Measurements from ENCODE around the gene CLEC4A. TPM values are rescaled to one million over a fixed set of nuclear protein-coding genes. Genes with fewer than 3 reads are reported as not detected.

Gene CLEC4A
- total RNA-seq, 2 experiments from 2014 or later: 0.50 to 0.99 TPM

DNA sequence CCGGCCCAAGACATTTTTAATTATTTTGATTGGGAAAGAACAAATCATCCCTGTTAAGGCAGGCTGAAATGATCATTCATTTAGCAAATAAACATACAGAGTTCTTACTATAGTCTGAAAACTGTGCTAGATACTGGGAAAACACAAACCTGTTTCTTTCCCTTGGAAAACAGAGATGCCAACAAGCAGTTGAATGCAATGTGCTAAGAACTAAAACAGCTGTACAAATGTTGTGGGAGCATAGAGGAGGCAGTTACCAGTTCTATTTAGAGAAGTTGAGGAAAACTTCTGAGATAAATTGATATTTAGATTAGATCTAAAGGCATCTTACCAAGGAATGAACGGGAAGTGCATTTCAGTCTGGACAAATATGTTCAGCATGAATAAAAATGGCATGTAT lies 44.5 kb upstream of the CLEC4A start:
- no peaks in the 10 kb centered on the region for H3K9me2 ChIP-seq (ENCODE audit: insufficient read depth, low read length)
- no peaks in the 10 kb centered on the region for H4K20me1 ChIP-seq (ENCODE audit: insufficient read depth, low read length)
- ChIA-PET CTCF (ENCODE audit: unreplicated experiment) (interaction anchor here (1.2 kb wide), 1 partner anchor 30 kb away, joined by 4 read pairs; no protein-coding TSS in a partner anchor), POLR2A (interaction anchor here (1.1 kb wide), 1 partner anchor 9 kb away, joined by 3 read pairs; no protein-coding TSS in a partner anchor)
- TF ChIP-seq, protein P1, sequence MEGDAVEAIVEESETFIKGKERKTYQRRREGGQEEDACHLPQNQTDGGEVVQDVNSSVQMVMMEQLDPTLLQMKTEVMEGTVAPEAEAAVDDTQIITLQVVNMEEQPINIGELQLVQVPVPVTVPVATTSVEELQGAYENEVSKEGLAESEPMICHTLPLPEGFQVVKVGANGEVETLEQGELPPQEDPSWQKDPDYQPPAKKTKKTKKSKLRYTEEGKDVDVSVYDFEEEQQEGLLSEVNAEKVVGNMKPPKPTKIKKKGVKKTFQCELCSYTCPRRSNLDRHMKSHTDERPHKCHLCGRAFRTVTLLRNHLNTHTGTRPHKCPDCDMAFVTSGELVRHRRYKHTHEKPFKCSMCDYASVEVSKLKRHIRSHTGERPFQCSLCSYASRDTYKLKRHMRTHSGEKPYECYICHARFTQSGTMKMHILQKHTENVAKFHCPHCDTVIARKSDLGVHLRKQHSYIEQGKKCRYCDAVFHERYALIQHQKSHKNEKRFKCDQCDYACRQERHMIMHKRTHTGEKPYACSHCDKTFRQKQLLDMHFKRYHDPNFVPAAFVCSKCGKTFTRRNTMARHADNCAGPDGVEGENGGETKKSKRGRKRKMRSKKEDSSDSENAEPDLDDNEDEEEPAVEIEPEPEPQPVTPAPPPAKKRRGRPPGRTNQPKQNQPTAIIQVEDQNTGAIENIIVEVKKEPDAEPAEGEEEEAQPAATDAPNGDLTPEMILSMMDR (conservative IDR thresholded peaks at IDR 0.05; ENCODE audit: low read length): no peak
- TF ChIP-seq EZH2phosphoT487 (IDR thresholded peaks at IDR 0.05; ENCODE audit: borderline replicate concordance, low read depth, low read length): no peak
- H3K9me3 ChIP-seq (ENCODE audit: low read length): no peaks in the 10 kb centered on the region
- H3K4me1 ChIP-seq (ENCODE audit: insufficient read depth, low read length, poor library complexity, severe bottlenecking): peaks cover 26% of the 10 kb centered on the region
- no peak overlapping the region for H3K27ac ChIP-seq (ENCODE audit: low read depth, low read length, poor library complexity, severe bottlenecking)
- 0 out of 2 replicates have a peak overlapping the region, but pooled peaks have one; percentile 79 for H2AFZ ChIP-seq (ENCODE audit: low read length)
- no peak overlapping the region for H3K4me2 ChIP-seq (ENCODE audit: low read length)
- no peak overlapping the region for H3K4me3 ChIP-seq (ENCODE audit: low read depth, low read length, poor library complexity, severe bottlenecking)
- no peaks in the 10 kb centered on the region for H3K36me3 ChIP-seq (ENCODE audit: insufficient read depth, low read length)
- intact Hi-C loops (cut with micrococcal nuclease; ENCODE audit: unreplicated experiment): loop anchor here (1.0 to 2.0 kb wide), 3 partner anchors 32 to 218 kb away; no protein-coding TSS in a partner anchor
- no TSS peak for BruUV-seq (replicated peaks)
- no peak for DNase-seq (ENCODE audit: low spot score)
- H3K79me2 ChIP-seq (ENCODE audit: insufficient read depth, low read depth, low read length): peaks cover 26% of the 10 kb centered on the region

DNA sequence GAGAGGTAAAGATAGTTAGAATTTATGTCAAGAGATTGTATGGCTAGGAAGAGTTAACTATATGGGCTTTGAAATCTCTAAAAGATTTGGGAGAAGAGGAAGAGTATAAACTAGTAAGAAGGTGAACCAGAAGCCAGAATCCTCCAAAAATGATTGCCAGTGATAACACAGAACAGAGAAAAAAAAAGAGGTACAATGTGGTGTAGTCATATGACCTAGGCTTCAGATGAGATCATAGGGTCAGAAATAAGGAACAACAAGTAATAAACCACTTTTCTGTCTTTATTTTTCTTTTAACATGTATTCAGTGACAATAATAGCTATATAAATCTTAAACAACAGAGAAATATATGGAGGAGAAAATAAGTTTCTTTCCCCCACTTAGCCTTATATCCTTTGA lies 43.3 kb upstream of the CLEC4A start:
- no peak for DNase-seq (ENCODE audit: low spot score)
- TF ChIP-seq, protein P1 (conservative IDR thresholded peaks at IDR 0.05; ENCODE audit: low read length): no peak
- TF ChIP-seq EZH2phosphoT487 (IDR thresholded peaks at IDR 0.05; ENCODE audit: borderline replicate concordance, low read depth, low read length): no peak
- H3K36me3 ChIP-seq (ENCODE audit: insufficient read depth, low read length): peaks cover 7% of the 10 kb centered on the region; the same call in 1 of the 2 replicates
- intact Hi-C loops (cut with micrococcal nuclease; ENCODE audit: unreplicated experiment): loop anchor here (5.0 to 10.0 kb wide), 2 partner anchors 165 to 888 kb away; no protein-coding TSS in a partner anchor
- H3K79me2 ChIP-seq (ENCODE audit: insufficient read depth, low read depth, low read length): peaks cover 38% of the 10 kb centered on the region
- no peaks in the 10 kb centered on the region for H3K9me3 ChIP-seq (ENCODE audit: low read length)
- no peak overlapping the region for H3K27ac ChIP-seq (ENCODE audit: low read depth, low read length, poor library complexity, severe bottlenecking)
- POLR2A ChIA-PET: interaction anchor here (0.6 kb wide), 1 partner anchor 12 kb away, joined by 5 read pairs; no protein-coding TSS in a partner anchor
- H3K4me2 ChIP-seq (ENCODE audit: low read length): peak overlapping the region; percentile 82
- CTCF ChIA-PET (ENCODE audit: unreplicated experiment): interaction anchor here (0.6 kb wide), 1 partner anchor 147 kb away, joined by 3 read pairs; no protein-coding TSS in a partner anchor
- peaks cover 34% of the 10 kb centered on the region for H3K4me1 ChIP-seq (ENCODE audit: insufficient read depth, low read length, poor library complexity, severe bottlenecking)
- BruUV-seq (replicated peaks): no TSS peak
- H4K20me1 ChIP-seq (ENCODE audit: insufficient read depth, low read length): no peaks in the 10 kb centered on the region
- H2AFZ ChIP-seq (ENCODE audit: low read length): peak overlapping the region; percentile 79; the same call in 1 of the 2 replicates
- H3K9me2 ChIP-seq (ENCODE audit: insufficient read depth, low read length): no peaks in the 10 kb centered on the region
- H3K4me3 ChIP-seq (ENCODE audit: low read depth, low read length, poor library complexity, severe bottlenecking): peak overlapping the region; percentile 88

DNA sequence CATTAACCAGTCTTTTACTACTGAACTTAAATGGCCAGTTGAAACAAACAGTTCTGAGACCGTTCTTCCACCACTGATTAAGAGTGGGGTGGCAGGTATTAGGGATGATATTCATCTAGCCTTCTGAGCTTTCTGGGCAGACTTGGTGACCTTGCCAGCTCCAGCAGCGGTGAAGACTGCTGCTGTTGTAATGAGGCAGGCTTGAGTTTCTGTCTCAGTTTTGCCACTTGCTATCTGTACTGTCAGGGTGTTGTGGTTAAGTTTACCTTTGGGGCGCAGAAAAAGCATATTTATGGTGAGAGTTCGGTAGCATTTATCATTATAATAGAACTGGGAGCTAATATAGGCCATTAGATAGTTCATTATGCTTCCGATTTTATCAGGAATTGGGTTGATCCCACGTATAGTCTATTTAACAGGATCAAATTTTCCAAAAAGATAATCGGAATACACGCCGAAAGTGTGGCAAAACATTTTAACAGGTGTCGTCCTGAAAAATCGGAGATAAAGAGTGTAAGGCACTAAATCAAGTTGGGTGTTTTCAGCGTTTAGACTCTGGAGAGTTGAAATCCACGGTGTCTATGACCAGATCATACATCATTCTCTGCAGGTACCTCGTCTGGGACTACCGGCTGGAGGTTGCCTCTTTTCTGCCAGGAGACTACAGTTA lies 42.0 kb upstream of the CLEC4A start:
- intact Hi-C loops (cut with micrococcal nuclease; ENCODE audit: unreplicated experiment): loop anchor here (5.0 to 10.0 kb wide), 2 partner anchors 163 to 889 kb away; no protein-coding TSS in a partner anchor
- Histone ChIP-seq H3K79me2 (ENCODE audit: insufficient read depth, low read depth, low read length) (peaks cover 51% of the 10 kb centered on the region), H3K36me3 (ENCODE audit: insufficient read depth, low read length) (peaks cover 20% of the 10 kb centered on the region), H3K9me2 (ENCODE audit: insufficient read depth, low read length) (no peaks in the 10 kb centered on the region), H4K20me1 (ENCODE audit: insufficient read depth, low read length) (no peaks in the 10 kb centered on the region), H3K4me2 (ENCODE audit: low read length) (peak overlapping the region; percentile 82), H3K4me1 (ENCODE audit: insufficient read depth, low read length, poor library complexity, severe bottlenecking) (peaks cover 34% of the 10 kb centered on the region), H2AFZ (ENCODE audit: low read length) (peak overlapping the region; percentile 79), H3K4me3 (ENCODE audit: low read depth, low read length, poor library complexity, severe bottlenecking) (peak overlapping the region; percentile 88), H3K9me3 (ENCODE audit: low read length) (no peaks in the 10 kb centered on the region), H3K27ac (ENCODE audit: low read depth, low read length, poor library complexity, severe bottlenecking) (peak overlapping the region; percentile 83)
- TSS peak; percentile 96 for BruUV-seq (replicated peaks)
- ChIA-PET CTCF (ENCODE audit: unreplicated experiment) (no interaction called here), POLR2A (no interaction called here)
- TF ChIP-seq EZH2phosphoT487 (IDR thresholded peaks at IDR 0.05; ENCODE audit: borderline replicate concordance, low read depth, low read length): no peak
- TF ChIP-seq, protein P1 (conservative IDR thresholded peaks at IDR 0.05; ENCODE audit: low read length): no peak
- peak; percentile 38 for DNase-seq (ENCODE audit: low spot score)
